Pancreas (tissue), 10 donors: ENCODE measurements around the gene RFX3. TPM values are rescaled to one million over a fixed set of nuclear protein-coding genes. Genes with fewer than 3 reads are reported as not detected.

ENCODE experiments used
- ATAC-seq, 4 donors: fragments of 200-7000 bp; cut with Tn5 transposase; one replicate each; pipeline versions ENCODE4 v1.8.0 to v1.9.1; 2020; ENCODE audit warnings: mild to moderate bottlenecking in 4 of 4, moderate library complexity in 4 of 4
- DNase-seq, 6 donors: peaks; one replicate each; pipeline ENCODE4 v3.0.0-alpha.2; 2020
- FAIRE-seq: peaks from 2 replicates; lab custom pipeline; 2012; peaks lifted over from hg19 to GRCh38; lab: Jason Lieb, UNC
- H3K27ac ChIP-seq, 4 donors: fragments of 200-600 bp; sonication (generic); 1 replicate in 3 of 4; 2 replicates in 1 of 4; pipeline versions ENCODE4 v1.5.0 to v1.8.0; 2020
- H3K27me3 ChIP-seq, 4 donors: fragments of 200-600 bp; one replicate each; pipeline ENCODE4 v1.8.0; 2021
- H3K36me3 ChIP-seq, 3 donors: fragments of 200-600 bp; sonication (generic) in 1 of 3; one replicate each; pipeline versions ENCODE4 v1.5.0 to v1.8.0; 2020 to 2021
- H3K4me1 ChIP-seq, 3 donors: fragments of 200-600 bp; one replicate each; pipeline ENCODE4 v1.8.0; 2021
- H3K4me3 ChIP-seq, 4 donors: fragments of 200-600 bp; sonication (generic) in 2 of 4; one replicate each; pipeline versions ENCODE4 v1.5.0 to v1.8.0; 2020 to 2021
- H3K9me3 ChIP-seq, 4 donors: fragments of 200-600 bp; one replicate each; pipeline ENCODE4 v1.8.0; 2021
- CTCF ChIP-seq, 4 donors: fragments of 200-600 bp; sonication (generic) in 3 of 4; IDR thresholded peaks; one replicate each; pipeline versions ENCODE4 v1.5.0 to v1.8.0; 2021; ENCODE audit warnings: antibody characterized with exemption in 4 of 4
- WGBS, 2 donors: extraction: QIAGEN DNeasy Blood & Tissue Kit; methylation state at CpG; one replicate each; pipeline ENCODE4 v1.1.7; 2013; 5-methylcytosine and 5-hydroxymethylcytosine counted together
- intact Hi-C, 3 donors: fragments of 100-400 bp; cut with DNase I; formaldehyde crosslinking; loops; one replicate each; pipeline versions ENCODE4 v1.11.1 to v1.14.2; 2022
- polyA plus RNA-seq, 2 donors: library from polyadenylated mRNA; stranded (reverse); fragments of 200-250 nt; gene quantifications; one replicate each; pipeline ENCODE4 v1.2.3, GENCODE V29; 2013
- total RNA-seq, 6 donors: library from RNA; stranded (reverse); fragmentation: NEBNext Ultra II Directional in 4 of 6; extraction: Animal tissue kit (Norgen Biotek cat#: 25700) in 4 of 6; gene quantifications; one replicate each; pipeline versions ENCODE4 v1.2.1 to v1.2.4, GENCODE V29; 2021 to 2023
- donor health status: healthy with polysubstance abuse.
- donor health status: DM: no; HTN: no; CAD: no; lungs with moderate emphysema.
- donor health status: DM: no; HTN: no; CAD: no.
- donor health status: control.
- donor health status: control.
- donor health status: Bipolar disorder and iron deficiency.
- donor health status: DM: yes; HTN: yes; CAD: no.
- donor health status: DM: no; HTN: no; CAD: no.
- donor health status: DM: no; HTN: no; CAD: no.
- donor health status: DM: yes; HTN: yes; CAD: no.

Gene RFX3
- total and polyA plus RNA-seq, 8 donors: 1.2 to 12.2 (median 5.0) TPM

GRCh38 chr9:3444016-3444415, 81.8 kb downstream of the RFX3 start:
- H3K4me1 ChIP-seq: no peaks in the 10 kb centered on the region
- H3K27me3 ChIP-seq: no peaks in the 10 kb centered on the region
- no peak for FAIRE-seq
- 96 to 97% methylated on average over 1 of the region's 1 CpG for WGBS, 2 donors
- no peaks in the 10 kb centered on the region for H3K9me3 ChIP-seq
- H3K4me3 ChIP-seq: no peak overlapping the region
- intact Hi-C loops: loop anchor here in 1 of 3 donors (10.0 kb wide), 2 partner anchors 109 to 199 kb away; no protein-coding TSS in a partner anchor
- H3K36me3 ChIP-seq: no peaks in the 10 kb centered on the region
- no peak overlapping the region for H3K27ac ChIP-seq
- ATAC-seq: no peak
- no peak for TF ChIP-seq CTCF (IDR thresholded peaks at IDR 0.05)
- no peak for DNase-seq

GRCh38 chr9:3441197-3441816, 84.5 kb downstream of the RFX3 start:
- DNase-seq: peak in 3 of 6 donors; percentile 31 to 61 (median 45)
- H3K4me3 ChIP-seq: no peak overlapping the region
- H3K4me1 ChIP-seq: no peaks in the 10 kb centered on the region
- no peaks in the 10 kb centered on the region for H3K9me3 ChIP-seq
- H3K27me3 ChIP-seq: no peaks in the 10 kb centered on the region
- no peaks in the 10 kb centered on the region for H3K36me3 ChIP-seq
- 50 to 57% methylated on average over 7 of the region's 7 CpGs for WGBS, 2 donors
- FAIRE-seq: no peak
- no peak overlapping the region for H3K27ac ChIP-seq
- peak; percentile 72 to 99 (median 95) for ATAC-seq
- intact Hi-C loops: loop anchor here in 1 of 3 donors (10.0 kb wide), 2 partner anchors 107 to 197 kb away; no protein-coding TSS in a partner anchor
- peak in 3 of 4 donors; percentile 45 to 51 (median 48) for TF ChIP-seq CTCF (IDR thresholded peaks at IDR 0.05)

- H3K9me3 ChIP-seq: no peaks in the 10 kb centered on the region
- no peaks in the 10 kb centered on the region for H3K4me1 ChIP-seq
- FAIRE-seq (no peak), ATAC-seq (no peak), DNase-seq (no peak)
- TF ChIP-seq CTCF (IDR thresholded peaks at IDR 0.05): no peak
- intact Hi-C loops: no loop called here
- WGBS, 2 donors: 79 to 85% methylated on average over 4 of the region's 4 CpGs
- no peaks in the 10 kb centered on the region for H3K27me3 ChIP-seq
- H3K4me3 ChIP-seq: no peak overlapping the region
- H3K36me3 ChIP-seq: no peaks in the 10 kb centered on the region
- no peak overlapping the region for H3K27ac ChIP-seq
Measured at GRCh38 chr9:3436629-3437420, 89.0 kb downstream of the RFX3 start.

- ATAC-seq (peak in 1 of 4 donors; percentile 45), FAIRE-seq (no peak), DNase-seq (no peak)
- intact Hi-C loops: no loop called here
- Histone ChIP-seq H3K4me1 (no peaks in the 10 kb centered on the region), H3K27ac (no peak overlapping the region), H3K9me3 (no peaks in the 10 kb centered on the region), H3K4me3 (no peak overlapping the region), H3K36me3 (no peaks in the 10 kb centered on the region), H3K27me3 (no peaks in the 10 kb centered on the region)
- 85 to 93% methylated on average over 1 of the region's 1 CpG for WGBS, 2 donors
- no peak for TF ChIP-seq CTCF (IDR thresholded peaks at IDR 0.05)
Measured at GRCh38 chr9:3435732-3436131, 90.1 kb downstream of the RFX3 start.
